D721Med (cell line): ENCODE measurements around the gene FAM186B.
A peak's percentile ranks its signal among the peaks of the same experiment; 100 is the strongest.

Experiments
- DNase-seq: peaks from one replicate; pipeline ENCODE4 v3.0.0; 2011; ENCODE audit warnings: low spot score; ENCODE audit not compliant: insufficient read length
- FAIRE-seq: peaks from 2 replicates; lab custom pipeline; 2011; peaks lifted over from hg19 to GRCh38; lab: Jason Lieb, UNC
- CTCF ChIP-seq: IDR thresholded peaks from 2 replicates; pipeline ENCODE4 v1.5.1; 2012; ENCODE audit warnings: mild to moderate bottlenecking, control low read depth; ENCODE audit not compliant: insufficient read depth; ENCODE audit errors: missing control alignments

Gene FAM186B

GRCh38 chr12:49643135-49643534, 37.7 kb upstream of the FAM186B start:
- no peak for TF ChIP-seq CTCF
- no peak for FAIRE-seq

GRCh38 chr12:49642370-49642802, 36.9 kb upstream of the FAM186B start:
- DNase-seq (no peak), FAIRE-seq (no peak)
- no peak for TF ChIP-seq CTCF

More at GRCh38 chr12:49643135-49643534, 37.7 kb upstream of the FAM186B start:
- no peak for DNase-seq

- DNase-seq (no peak), FAIRE-seq (no peak)
- TF ChIP-seq CTCF, result no peak
Observed at GRCh38 chr12:49641748-49642369, 36.4 kb upstream of the FAM186B start.

- TF ChIP-seq CTCF, result peak; percentile 70
- peak; percentile 71 for DNase-seq
- no peak for FAIRE-seq
Observed at GRCh38 chr12:49636979-49637755, 31.7 kb upstream of the FAM186B start.

- no peak for FAIRE-seq
- no peak for DNase-seq
- TF ChIP-seq CTCF, result no peak
Observed at GRCh38 chr12:49636574-49636973, 31.1 kb upstream of the FAM186B start.

- DNase-seq (no peak), FAIRE-seq (no peak)
- TF ChIP-seq CTCF, result no peak
Observed at GRCh38 chr12:49635656-49636055, 30.2 kb upstream of the FAM186B start.

- DNase-seq (no peak), FAIRE-seq (no peak)
- TF ChIP-seq CTCF, result no peak
Observed at GRCh38 chr12:49635036-49635435, 29.6 kb upstream of the FAM186B start.
